GM15510 (cell line): Measurements from ENCODE around the gene SRCIN1.

ENCODE experiments used
- POLR2A ChIP-seq: IDR thresholded peaks from 3 replicates; pipeline ENCODE4 v1.6.1; 2011; ENCODE audit warnings: borderline replicate concordance; ENCODE audit not compliant: insufficient read length; ENCODE audit errors: extremely low read depth

SRCIN1 gene

DNA sequence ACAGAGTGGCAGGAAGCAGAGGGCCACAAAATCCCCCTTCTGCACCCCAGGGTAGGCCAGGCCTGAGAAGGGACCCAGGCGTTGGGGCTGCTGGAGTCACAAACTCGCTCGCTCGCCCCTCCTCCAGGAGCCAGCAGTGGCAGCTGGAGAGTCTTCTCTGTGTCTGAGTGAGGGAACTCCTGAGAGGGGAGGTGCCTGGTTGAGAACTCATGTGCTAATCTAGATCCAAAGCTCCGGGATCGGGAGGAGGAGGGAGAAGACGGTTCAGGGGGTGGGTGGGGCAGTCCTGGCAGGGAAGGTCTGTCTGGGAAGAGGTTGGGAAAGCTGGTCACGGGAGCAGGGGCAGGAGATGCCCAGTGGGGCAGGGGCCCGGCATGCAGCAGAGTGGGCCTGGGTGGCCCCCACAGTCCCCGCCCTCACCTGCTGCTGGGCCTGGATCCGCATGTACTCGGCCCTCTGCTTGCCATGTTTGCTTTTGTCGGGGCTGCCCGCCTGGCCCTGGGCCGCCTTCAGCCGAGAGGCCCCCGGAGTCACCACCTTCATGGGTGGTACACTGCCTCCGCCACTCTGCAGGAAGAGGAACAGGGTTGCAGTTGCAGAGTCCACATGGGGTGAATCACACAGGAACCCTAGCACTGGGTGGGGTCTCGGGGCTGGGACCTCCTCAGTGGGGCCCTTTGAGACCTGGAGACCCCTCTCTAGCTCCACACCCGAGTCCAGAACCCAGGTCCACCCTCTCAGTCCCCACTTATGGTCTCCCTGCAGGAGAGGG is 62.2 kb downstream of the SRCIN1 start:
- no peak for TF ChIP-seq POLR2A

DNA sequence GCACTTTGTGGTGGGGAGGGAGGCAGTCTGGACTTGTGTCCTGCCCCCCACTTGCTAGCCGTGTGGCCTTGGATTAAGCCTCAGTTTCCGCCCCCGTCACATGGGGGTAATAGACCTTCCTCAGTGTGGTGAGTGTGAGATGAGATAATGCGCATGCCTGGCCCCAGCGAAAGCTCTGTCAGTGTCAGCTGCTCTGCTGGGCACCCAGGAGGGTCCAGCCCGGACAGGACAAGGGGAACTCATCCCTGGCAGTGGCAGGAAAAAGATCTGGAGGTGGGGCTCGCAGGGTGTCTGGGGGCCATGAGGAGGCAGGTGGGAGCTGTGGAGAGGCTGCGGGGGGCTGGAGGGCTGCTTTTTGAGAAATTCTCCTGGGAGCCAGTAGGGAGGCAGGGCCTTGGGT is 63.5 kb downstream of the SRCIN1 start:
- TF ChIP-seq POLR2A, result no peak

DNA sequence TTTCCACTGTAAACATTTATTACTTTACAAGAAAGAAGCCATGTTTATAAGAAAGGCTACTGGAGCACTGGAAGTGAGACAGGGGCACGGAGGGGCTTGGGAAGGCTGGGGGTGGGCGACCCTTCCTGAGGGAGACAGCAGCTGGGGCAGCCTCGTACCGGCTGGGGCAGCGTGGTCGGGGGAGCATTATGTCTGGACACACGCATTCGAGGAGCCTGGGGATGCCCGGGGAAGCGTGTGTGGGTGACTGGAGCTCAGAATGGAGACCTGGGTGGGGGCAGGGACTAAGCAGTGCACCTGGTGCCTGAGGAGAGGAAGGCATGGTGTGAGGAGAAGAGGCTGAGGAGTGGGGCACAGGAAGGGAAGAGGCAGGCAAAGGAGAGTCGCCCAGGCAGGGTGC is 64.5 kb downstream of the SRCIN1 start:
- no peak for TF ChIP-seq POLR2A

DNA sequence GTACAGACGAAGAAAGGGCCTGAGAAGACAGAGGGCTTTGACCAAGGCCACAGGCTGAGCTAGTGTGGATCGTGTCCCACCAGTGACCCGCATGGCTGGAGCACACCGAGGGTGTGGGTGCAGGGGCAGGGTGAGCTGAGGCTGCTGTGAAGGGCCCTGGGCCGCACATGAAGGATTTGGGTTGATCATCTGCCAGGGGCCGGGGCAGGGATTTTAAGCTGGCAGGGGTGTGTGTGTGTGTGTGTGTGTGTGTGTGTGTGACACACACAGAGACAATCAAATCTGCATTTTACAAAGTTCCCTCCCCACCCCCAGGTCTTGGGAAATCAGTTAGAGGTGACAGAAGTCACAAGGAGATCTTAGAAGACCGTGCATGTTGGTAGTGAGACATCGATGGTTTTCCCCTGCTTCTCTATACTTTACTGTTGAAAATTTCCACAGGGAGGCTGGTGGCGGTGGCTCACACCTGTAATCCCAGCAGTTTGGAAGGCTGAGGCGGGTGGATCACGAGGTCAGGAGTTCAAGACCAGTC is 65.2 kb downstream of the SRCIN1 start:
- TF ChIP-seq POLR2A, result no peak

DNA sequence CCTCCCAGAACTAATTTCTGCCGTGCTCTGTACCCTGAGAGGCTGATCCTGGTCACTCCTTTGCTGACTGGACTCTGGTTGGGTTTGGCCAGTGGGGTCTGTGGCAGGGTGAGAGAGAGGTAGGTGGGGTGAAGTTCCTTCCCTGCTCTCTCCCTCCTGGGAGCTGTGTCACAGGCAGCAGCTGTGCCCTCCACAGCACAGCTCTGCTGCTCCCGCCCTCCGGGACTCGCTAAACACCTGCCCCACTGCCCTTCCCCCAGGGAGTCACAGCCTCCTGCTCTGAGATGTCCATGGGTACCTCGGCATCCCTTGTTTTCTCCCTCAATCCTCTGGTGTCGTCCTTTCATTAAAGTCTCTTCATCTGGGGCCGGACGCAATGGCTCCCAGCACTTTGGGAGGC is 66.4 kb downstream of the SRCIN1 start:
- no peak for TF ChIP-seq POLR2A

DNA sequence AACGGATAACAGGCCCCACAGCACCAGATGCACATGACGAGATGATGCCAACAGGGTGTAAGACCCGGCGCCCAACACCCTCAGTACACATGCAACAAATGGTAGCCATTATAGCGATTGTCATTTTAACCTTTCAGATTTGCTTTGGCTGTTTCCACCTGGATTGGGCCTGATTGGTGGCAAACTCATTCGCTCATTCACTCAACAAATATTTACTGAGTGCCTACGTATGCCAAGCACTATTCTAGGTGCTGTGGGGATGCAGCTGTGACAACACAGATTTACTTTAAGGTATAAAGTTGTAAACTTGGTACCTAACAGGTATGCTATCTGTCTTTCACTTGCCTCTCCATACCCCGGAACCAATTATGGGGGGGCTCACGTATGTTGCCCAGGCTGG is 66.8 kb downstream of the SRCIN1 start:
- TF ChIP-seq POLR2A, result no peak

DNA sequence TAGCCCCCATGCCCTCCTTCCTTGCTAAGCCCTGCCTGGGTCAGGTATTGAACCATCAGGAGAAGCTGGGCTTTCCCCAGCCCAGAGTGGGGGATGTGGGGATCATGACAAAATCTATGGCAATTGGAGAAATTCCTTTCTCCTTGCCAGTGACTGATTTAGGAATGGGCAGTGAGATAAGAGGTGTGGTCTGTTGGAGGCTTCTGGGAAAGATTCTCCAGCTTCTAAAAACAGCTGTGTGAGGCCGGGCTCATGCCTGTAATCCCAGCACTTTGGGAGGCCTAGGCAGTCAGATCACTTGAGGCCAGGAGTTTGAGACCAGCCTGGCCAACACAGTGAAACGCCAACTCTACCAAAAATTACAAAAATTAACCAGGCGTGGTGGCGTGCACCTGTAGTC is 69.1 kb downstream of the SRCIN1 start:
- no peak for TF ChIP-seq POLR2A

DNA sequence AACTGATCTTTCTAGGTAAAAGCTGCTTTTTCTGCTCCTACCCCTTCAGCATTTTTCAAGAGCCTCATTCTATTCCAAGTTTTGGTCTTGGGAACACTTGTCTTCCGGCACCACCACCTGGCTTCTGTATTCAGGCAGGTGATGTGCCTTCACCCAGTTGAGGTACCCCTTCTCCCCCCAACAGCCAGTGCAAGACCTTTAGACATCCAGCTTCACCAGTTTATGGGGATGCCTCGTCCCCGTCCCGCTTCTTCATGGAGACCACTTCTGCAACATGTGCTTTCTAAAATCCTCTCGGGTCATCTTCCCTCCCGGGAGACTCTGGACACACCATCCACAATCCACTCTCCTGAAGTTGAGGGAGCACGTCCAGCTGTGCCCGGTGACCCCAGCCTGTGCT is 69.9 kb downstream of the SRCIN1 start:
- no peak for TF ChIP-seq POLR2A

DNA sequence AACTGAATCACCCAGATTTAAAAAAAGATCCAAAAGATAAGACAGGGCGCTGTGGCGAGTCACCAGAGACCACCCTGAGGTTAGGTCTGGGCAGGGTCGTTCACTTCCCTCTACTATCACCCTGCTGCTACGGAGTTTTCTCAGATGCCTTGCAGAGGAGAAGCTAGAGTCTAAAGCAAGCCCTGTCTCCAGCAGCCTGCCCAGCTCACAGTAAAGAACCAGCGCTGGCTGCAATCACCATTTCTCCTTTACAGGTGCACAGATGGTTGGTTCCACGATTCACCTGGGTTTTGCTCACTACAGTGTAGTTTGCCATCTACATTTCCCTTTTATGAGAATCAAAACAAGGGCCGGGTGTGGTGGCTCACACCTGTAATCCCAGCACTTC is 71.3 kb downstream of the SRCIN1 start:
- TF ChIP-seq POLR2A, result no peak

DNA sequence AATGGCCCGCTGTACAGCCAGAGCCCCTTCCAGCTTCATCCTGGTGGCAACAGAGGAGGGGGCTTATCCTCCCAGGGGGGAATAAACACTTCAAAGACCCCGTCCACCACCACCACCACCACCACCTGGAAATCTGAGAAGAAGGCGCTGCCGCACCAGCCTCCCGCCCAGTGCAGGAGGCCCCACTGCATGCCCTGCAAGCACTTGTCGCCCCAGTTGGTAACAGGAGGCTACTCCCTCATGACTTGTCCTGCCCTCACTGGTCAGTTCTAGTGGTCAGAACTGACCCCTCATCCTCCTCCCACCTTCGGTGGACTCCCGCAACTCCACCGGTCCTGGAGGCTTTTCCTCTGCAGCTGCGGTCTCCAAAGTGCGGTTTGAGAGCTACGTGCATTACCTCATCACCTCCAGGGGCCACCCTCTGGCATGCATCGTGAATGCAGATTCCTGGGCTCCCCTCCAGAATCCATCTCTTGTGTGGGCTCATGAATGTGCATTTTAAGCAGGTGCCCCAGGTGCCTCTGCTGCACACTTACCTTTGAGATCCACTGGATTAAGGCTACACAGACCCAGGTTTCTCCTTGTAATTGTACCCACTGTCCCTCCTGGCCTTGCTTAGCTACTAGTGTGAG is 71.8 kb downstream of the SRCIN1 start:
- no peak for TF ChIP-seq POLR2A

DNA sequence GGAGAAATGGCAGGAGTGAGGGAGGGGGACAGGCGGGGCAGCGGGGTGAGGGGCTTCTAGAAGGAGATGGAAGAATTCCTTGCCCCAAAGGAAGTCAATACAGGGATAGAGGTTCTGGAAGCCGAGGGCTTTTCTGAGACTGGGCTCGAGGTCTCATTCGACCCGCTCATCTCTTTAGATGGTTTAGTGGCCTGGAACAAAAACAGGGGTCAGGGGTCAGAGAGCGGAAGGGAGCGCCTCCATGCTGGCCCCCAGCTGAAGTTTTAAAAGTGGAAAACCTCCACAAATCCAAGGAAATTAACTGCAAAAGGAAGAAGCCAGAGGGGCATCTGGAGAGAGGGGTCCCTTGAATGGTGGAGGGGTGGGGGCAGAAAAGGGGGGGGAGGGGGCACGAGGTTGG is 72.5 kb downstream of the SRCIN1 start:
- TF ChIP-seq POLR2A, result no peak

DNA sequence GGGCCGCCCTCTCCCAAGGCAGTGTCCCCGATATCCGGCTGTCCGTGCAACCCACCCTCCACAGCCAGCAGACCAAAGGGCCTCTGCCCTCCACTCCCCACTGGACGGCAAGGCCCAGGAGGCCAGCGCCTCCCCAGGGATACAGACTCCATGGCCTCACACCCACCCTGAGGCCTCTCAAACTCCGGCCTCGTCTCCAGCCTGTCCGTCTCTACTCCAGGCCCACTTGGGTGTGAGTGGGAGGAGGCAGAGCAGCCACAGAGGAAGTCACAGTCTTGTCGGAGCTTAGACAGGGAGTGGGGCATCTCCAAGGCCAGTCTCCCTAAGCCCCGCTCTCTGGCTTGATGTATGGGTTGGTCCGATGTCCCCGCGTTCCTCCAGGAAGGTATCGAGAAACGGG is 73.3 kb downstream of the SRCIN1 start:
- no peak for TF ChIP-seq POLR2A

DNA sequence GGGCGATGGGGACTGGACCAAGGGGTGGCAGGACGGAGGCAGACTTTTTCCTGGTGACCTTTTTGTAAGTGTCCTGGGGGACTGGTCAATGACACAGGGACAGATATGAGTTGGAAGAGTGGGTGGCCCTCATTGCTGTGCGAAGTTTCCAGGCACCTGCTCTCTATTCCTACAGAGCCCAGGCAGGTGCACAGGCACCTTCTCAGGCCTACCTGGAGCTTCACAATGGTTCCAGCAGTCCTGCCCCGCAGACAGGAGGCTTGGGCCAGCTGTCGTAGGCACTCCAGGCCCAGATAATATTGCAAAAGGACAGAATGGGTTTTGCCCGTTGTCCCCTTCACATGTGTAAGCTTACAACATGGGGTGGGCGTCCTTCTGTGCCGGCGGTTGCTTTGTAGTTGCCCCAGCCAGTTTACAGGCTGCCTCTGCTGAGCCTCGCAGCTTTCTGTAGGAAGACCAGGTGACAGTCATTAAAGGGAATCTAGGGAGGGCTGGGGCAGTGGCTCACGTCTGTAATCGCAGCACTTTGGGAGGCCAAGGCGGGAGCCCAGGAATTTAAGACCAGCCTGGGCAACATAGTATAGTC is 93.2 kb downstream of the SRCIN1 start:
- TF ChIP-seq POLR2A, result no peak

DNA sequence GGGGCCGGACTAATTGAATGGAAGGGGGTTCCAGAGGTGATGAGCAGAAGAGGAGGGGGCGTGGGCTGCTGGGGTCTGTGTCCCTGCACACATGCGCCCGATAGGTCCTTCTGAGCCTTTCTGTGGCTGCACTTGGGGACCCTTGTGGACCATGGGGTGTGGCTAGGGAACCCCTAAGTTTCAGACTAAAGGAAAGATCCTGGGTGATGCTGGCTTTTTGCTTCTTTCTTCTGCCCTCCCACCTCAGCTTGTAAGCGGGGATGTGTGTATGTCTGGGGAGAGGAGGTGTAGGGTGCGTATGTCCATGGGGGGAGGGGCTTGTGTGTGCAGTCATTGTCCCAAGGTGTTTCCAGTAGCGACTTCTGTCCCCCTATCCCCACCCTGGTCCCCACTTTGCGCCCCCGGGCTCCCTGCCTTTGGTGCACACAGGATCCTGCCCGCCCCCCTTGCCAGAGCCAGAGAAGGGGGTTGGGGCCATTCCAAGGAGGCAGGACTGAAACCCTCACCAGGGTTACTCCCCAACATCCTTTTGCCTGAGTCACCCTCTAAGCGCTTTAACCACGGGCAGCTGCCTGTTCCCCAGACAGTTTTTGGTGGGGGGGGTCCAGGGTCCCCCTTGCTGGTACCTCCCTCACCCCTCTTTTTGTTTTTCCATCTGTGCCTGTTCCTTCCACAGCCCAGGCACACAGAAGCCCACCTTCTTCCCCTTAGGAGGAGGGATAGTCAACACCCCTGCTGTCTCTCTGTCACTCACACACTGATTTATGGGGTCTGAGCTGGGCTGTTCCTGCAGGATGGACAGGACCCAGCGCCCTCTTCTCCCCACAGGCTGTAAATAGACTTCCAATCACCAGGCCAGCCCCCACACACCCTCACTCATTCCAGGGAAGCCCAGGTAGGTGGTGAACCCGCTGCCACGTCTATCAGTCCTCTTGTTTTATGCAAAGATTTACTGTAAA is 94.3 kb downstream of the SRCIN1 start:
- no peak for TF ChIP-seq POLR2A
